Aorta (tissue), 5 donors: ENCODE measurements around the gene MLF2. TPM values are rescaled to one million over a fixed set of nuclear protein-coding genes. Genes with fewer than 3 reads are reported as not detected.
"Not testable (repeated sequence)": the region's sequence is repeated elsewhere in the genome, so short reads cannot be mapped to it uniquely, and the experiment has no call there.

Experiments
- ATAC-seq: fragments of 200-7000 bp; cut with Tn5 transposase; one replicate; pipeline ENCODE4 v1.9.1; 2022; ENCODE audit warnings: moderate library complexity; ENCODE audit not compliant: low FRiP score
- DNase-seq, 2 donors: peaks; one replicate each; pipeline ENCODE4 v3.0.0-alpha.2; 2020
- H3K27ac ChIP-seq, 2 donors: one replicate each; pipeline ENCODE4 v1.5.1; 2013; ENCODE audit warnings: low read length in 2 of 2, mild to moderate bottlenecking in 2 of 2, moderate library complexity in 2 of 2, control low read depth in 1 of 2, inconsistent platforms in 1 of 2, low read depth in 1 of 2
- H3K27me3 ChIP-seq, 2 donors: one replicate each; pipeline ENCODE4 v1.6.1; 2013; ENCODE audit warnings: control low read depth in 1 of 2, low read length in 1 of 2, mild to moderate bottlenecking in 1 of 2, moderate library complexity in 1 of 2; ENCODE audit not compliant: insufficient read depth in 2 of 2, control insufficient read depth in 1 of 2
- H3K36me3 ChIP-seq, 2 donors: one replicate each; pipeline ENCODE4 v1.6.1; 2013; ENCODE audit warnings: control low read depth in 1 of 2, low read length in 1 of 2, mild to moderate bottlenecking in 1 of 2; ENCODE audit not compliant: insufficient read depth in 2 of 2, control insufficient read depth in 1 of 2
- H3K4me1 ChIP-seq, 2 donors: one replicate each; pipeline ENCODE4 v1.6.1; 2013; ENCODE audit warnings: low read length in 2 of 2, control low read depth in 1 of 2, mild to moderate bottlenecking in 1 of 2, moderate library complexity in 1 of 2; ENCODE audit not compliant: insufficient read depth in 2 of 2, control insufficient read depth in 1 of 2
- H3K4me3 ChIP-seq, 2 donors: one replicate each; pipeline ENCODE4 v1.5.1; 2013; ENCODE audit warnings: low read length in 2 of 2, control low read depth in 1 of 2, mild to moderate bottlenecking in 1 of 2
- H3K9me3 ChIP-seq: one replicate; pipeline ENCODE4 v1.6.1; 2013; ENCODE audit warnings: mild to moderate bottlenecking, low read length; ENCODE audit not compliant: control insufficient read depth
- WGBS, 2 donors: extraction: QIAGEN DNeasy Blood & Tissue Kit; methylation state at CpG; one replicate each; pipeline ENCODE4 v1.1.7; 2013; 5-methylcytosine and 5-hydroxymethylcytosine counted together
- intact Hi-C, 2 donors: fragments of 100-400 bp; cut with DNase I; formaldehyde crosslinking; loops; one replicate each; pipeline versions ENCODE4 v1.14.2 to v1.15.0; 2022
- polyA plus RNA-seq, 2 donors: library from polyadenylated mRNA; stranded (reverse); fragments of 200-250 nt; gene quantifications; one replicate each; pipeline ENCODE4 v1.2.3, GENCODE V29; 2013
- total RNA-seq, 2 donors: library from RNA; stranded (reverse); fragmentation: NEBNext Ultra II Directional; extraction: Animal tissue kit (Norgen Biotek cat#: 25700); gene quantifications; one replicate each; pipeline ENCODE4 v1.2.1, GENCODE V29; 2021
- donor health status: healthy with polysubstance abuse.
- donor health status: Bipolar disorder and iron deficiency.
- donor health status: DM: no; HTN: no; CAD: no.
- donor health status: DM: no; HTN: no; CAD: no.
- donor health status: DM: yes; HTN: yes; CAD: no.

The MLF2 gene
- total and polyA plus RNA-seq, 4 donors, result 110 to 144 (median 138) TPM

GRCh38 chr12:6716874-6717437 is 36.0 kb downstream of the MLF2 start:
- no peak for ATAC-seq
- WGBS, 2 donors, result 66 to 85% methylated on average over 7 to 8 of the region's 10 CpGs
- intact Hi-C loops, result no loop called here

GRCh38 chr12:6716031-6716873 is 36.7 kb downstream of the MLF2 start:
- H3K4me3 ChIP-seq, intact Hi-C loops, H3K36me3 ChIP-seq, DNase-seq, H3K27me3 ChIP-seq, H3K9me3 ChIP-seq, H3K27ac ChIP-seq, H3K4me1 ChIP-seq, ATAC-seq: not testable (repeated sequence)
- WGBS, 2 donors, result 89 to 97% methylated on average over 13 to 36 of the region's 41 CpGs

More at GRCh38 chr12:6716874-6717437, 36.0 kb downstream of the MLF2 start:
- Histone ChIP-seq H3K4me3 (no peak overlapping the region), H3K9me3 (no peaks in the 10 kb centered on the region), H3K27me3 (no peaks in the 10 kb centered on the region), H3K27ac (no peak overlapping the region), H3K4me1 (no peaks in the 10 kb centered on the region), H3K36me3 (no peaks in the 10 kb centered on the region)
- DNase-seq, result no peak

- DNase-seq, result peak in 1 of 2 donors; percentile 51
- H3K4me3 ChIP-seq, result no peak overlapping the region
- H3K9me3 ChIP-seq, result no peaks in the 10 kb centered on the region
- no peak for ATAC-seq
- intact Hi-C loops, result no loop called here
- no peaks in the 10 kb centered on the region for H3K36me3 ChIP-seq
- no peak overlapping the region for H3K27ac ChIP-seq
- 78 to 83% methylated on average over 16 of the region's 16 CpGs for WGBS, 2 donors
- no peaks in the 10 kb centered on the region for H3K27me3 ChIP-seq
- H3K4me1 ChIP-seq, result no peaks in the 10 kb centered on the region
Observed at GRCh38 chr12:6708960-6709394, 44.0 kb downstream of the MLF2 start.

GRCh38 chr12:6708351-6708750 is 44.6 kb downstream of the MLF2 start:
- intact Hi-C loops, H3K36me3 ChIP-seq, H3K27ac ChIP-seq, H3K4me1 ChIP-seq, H3K4me3 ChIP-seq, H3K27me3 ChIP-seq, H3K9me3 ChIP-seq, ATAC-seq: not testable (repeated sequence)
- DNase-seq, result peak in 1 of 2 donors; percentile 57
- 91 to 93% methylated on average over 21 of the region's 21 CpGs for WGBS, 2 donors

GRCh38 chr12:6703631-6704030 is 49.3 kb downstream of the MLF2 start:
- no peaks in the 10 kb centered on the region for H3K9me3 ChIP-seq
- WGBS, 2 donors, result 27 to 32% methylated on average over 10 of the region's 10 CpGs
- DNase-seq (peak; percentile 28 to 43), ATAC-seq (no peak)
- no peaks in the 10 kb centered on the region for H3K27me3 ChIP-seq
- H3K4me1 ChIP-seq, result no peaks in the 10 kb centered on the region
- intact Hi-C loops, result no loop called here
- no peak overlapping the region for H3K27ac ChIP-seq
- H3K4me3 ChIP-seq, result no peak overlapping the region
- no peaks in the 10 kb centered on the region for H3K36me3 ChIP-seq

GRCh38 chr12:6701078-6701768 is 51.7 kb downstream of the MLF2 start:
- 27% methylated on average over 13 of the region's 13 CpGs for WGBS, 2 donors
- Histone ChIP-seq H3K4me1 (no peaks in the 10 kb centered on the region), H3K36me3 (no peaks in the 10 kb centered on the region), H3K27me3 (no peaks in the 10 kb centered on the region), H3K4me3 (peak overlapping the region in 1 of 2 donors; percentile 87), H3K27ac (no peak overlapping the region), H3K9me3 (no peaks in the 10 kb centered on the region)
- ATAC-seq (no peak), DNase-seq (peak in 1 of 2 donors; percentile 5)
- intact Hi-C loops, result no loop called here

GRCh38 chr12:6700646-6701051 is 52.3 kb downstream of the MLF2 start, which contains the start of gene PIANP:
TSS of gene PIANP (minus strand) at chr12:6700815. CDS start at chr12:6698061, 2,754 bp downstream.
- Histone ChIP-seq H3K4me3 (peak within 1 kb of the TSS; percentile 36 to 87), H3K4me1 (no peaks in the 10 kb centered on the region), H3K9me3 (no peaks in the 10 kb centered on the region), H3K27me3 (no peaks in the 10 kb centered on the region), H3K36me3 (no peaks in the 10 kb centered on the region), H3K27ac (peak within 1 kb of the TSS in 1 of 2 donors; percentile 20)
- peak; percentile 55 for ATAC-seq
- 0 to 1% methylated on average over 14 to 42 of the region's 43 CpGs for WGBS, 2 donors
- peak; percentile 73 to 86 for DNase-seq
- intact Hi-C loops, result no loop called here

GRCh38 chr12:6699989-6700645 is 52.8 kb downstream of the MLF2 start:
- Histone ChIP-seq H3K36me3 (no peaks in the 10 kb centered on the region), H3K4me3 (peak overlapping the region; percentile 36 to 87), H3K27me3 (no peaks in the 10 kb centered on the region), H3K9me3 (no peaks in the 10 kb centered on the region), H3K4me1 (no peaks in the 10 kb centered on the region), H3K27ac (peak overlapping the region in 1 of 2 donors; percentile 20)
- WGBS, 2 donors, result 0 to 1% methylated on average over 53 to 65 of the region's 65 CpGs
- intact Hi-C loops, result no loop called here
- DNase-seq (peak; percentile 49 to 80), ATAC-seq (peak; percentile 27)
